Measurements from ENCODE around the gene RTN4RL1. TPM values are rescaled to one million over a fixed set of nuclear protein-coding genes. Genes with fewer than 3 reads are reported as not detected.
A peak's percentile ranks its signal among the peaks of the same experiment; 100 is the strongest.

The RTN4RL1 gene
- total RNA-seq, 3 donors from 2014 or later (not counting 1 experiment from before 2014, with no cell fraction given) = 0.15 to 0.23 TPM; not detected in 1

DNA sequence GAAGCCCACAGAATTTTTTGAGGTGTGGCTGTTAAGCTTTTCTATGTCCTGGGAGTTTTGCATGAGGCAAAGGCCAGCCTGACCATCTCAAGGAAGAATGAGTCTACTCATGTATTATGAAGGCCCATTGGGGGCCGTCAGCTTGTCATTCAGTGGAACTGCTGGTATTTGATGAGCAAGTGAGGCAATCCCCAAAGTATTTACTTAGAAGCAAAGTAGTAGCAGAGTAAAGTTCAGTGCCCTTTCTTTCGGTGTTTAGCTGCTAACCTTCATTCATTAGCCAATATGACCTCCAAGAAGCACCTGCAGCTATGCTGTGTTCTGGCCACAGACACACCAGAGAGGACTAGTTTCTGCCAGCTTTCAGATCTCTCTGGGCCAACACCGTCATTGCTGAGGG is 115.1 kb downstream of the RTN4RL1 start:
- no peaks in the 10 kb centered on the region for H3K9me3 Mint-ChIP-seq
- peaks cover 39 to 52% of the 10 kb centered on the region in 2 donors for H3K27me3 Mint-ChIP-seq (ENCODE audit: low read depth in 2 of 2)
- 85% methylated on average over 3 of the region's 3 CpGs for WGBS (ENCODE audit: insufficient coverage)
- peaks cover 12% of the 10 kb centered on the region for H3K4me1 ChIP-seq (ENCODE audit: control insufficient read depth, insufficient read depth, low read length)
- no peak for TF ChIP-seq CTCF (IDR thresholded peaks at IDR 0.05)
- H3K36me3 Mint-ChIP-seq = no peaks in the 10 kb centered on the region
- no peak overlapping the region for H3K4me3 ChIP-seq (ENCODE audit: low read length)
- peaks cover 0 to 4% of the 10 kb centered on the region in 2 donors for H3K4me1 Mint-ChIP-seq
- ATAC-seq = no peak
- peaks cover 40% of the 10 kb centered on the region for H3K27me3 ChIP-seq (ENCODE audit: control insufficient read depth, insufficient read depth, low read length)
- intact Hi-C loops (cut with micrococcal nuclease) = loop anchor here (10.0 kb wide), 1 partner anchor 115 kb away; the partner anchor contains the start of gene RTN4RL1
- no peak overlapping the region for H3K27ac Mint-ChIP-seq
- H3K36me3 ChIP-seq (ENCODE audit: control insufficient read depth, insufficient read depth, low read length) = no peaks in the 10 kb centered on the region
- H3K4me3 Mint-ChIP-seq = no peak overlapping the region
- H3K9me3 ChIP-seq (ENCODE audit: control insufficient read depth, insufficient read depth, low read length) = no peaks in the 10 kb centered on the region
- no peak overlapping the region for H3K27ac ChIP-seq (ENCODE audit: low read length)
- no peak for DNase-seq

DNA sequence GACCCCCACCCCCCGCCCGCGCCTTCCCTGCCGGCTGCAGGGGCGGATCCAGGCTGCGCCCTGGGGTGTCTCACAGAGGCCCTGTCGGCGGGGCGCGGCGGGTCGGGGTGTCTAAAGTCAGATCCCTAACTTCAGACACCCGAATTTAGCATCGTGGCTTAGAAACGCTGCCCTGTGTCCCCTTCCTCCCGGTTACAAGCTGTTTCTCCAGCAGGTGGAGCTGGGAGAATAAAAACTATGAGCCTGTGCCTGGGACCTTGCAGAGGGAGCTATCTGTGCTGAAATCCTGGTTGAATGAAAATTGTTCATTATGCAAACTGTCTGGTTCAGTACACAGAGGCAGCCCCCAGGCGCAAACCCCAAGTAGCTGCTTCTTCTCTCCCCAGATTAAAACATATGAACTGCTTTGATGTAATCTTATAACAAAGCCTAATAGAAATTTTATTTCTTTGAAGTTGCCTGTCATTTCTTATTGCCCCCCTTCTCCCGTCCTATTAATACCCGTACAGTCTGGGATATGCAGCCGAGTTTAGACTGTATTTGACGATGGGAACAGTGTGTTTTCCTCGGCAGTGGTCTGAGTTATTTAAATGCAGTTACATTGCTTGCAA is 116.3 kb downstream of the RTN4RL1 start:
- no peak overlapping the region for H3K4me3 ChIP-seq (ENCODE audit: low read length)
- ATAC-seq = peak in 1 of 3 donors; percentile 28
- H3K36me3 ChIP-seq (ENCODE audit: control insufficient read depth, insufficient read depth, low read length) = no peaks in the 10 kb centered on the region
- intact Hi-C loops (cut with micrococcal nuclease) = loop anchor here (10.0 kb wide), 1 partner anchor 116 kb away; the partner anchor contains the start of gene RTN4RL1
- WGBS (ENCODE audit: insufficient coverage) = 9% methylated on average over 20 of the region's 22 CpGs
- no peak for TF ChIP-seq CTCF (IDR thresholded peaks at IDR 0.05)
- no peaks in the 10 kb centered on the region for H3K36me3 Mint-ChIP-seq
- H3K9me3 Mint-ChIP-seq = no peaks in the 10 kb centered on the region
- H3K27ac Mint-ChIP-seq = no peak overlapping the region
- H3K27me3 ChIP-seq (ENCODE audit: control insufficient read depth, insufficient read depth, low read length) = peaks cover 40% of the 10 kb centered on the region
- DNase-seq = peak in 1 of 2 donors; percentile 53
- peaks cover 0 to 4% of the 10 kb centered on the region in 2 donors for H3K4me1 Mint-ChIP-seq
- H3K27me3 Mint-ChIP-seq (ENCODE audit: low read depth in 2 of 2) = peaks cover 43 to 52% of the 10 kb centered on the region in 2 donors
- H3K4me1 ChIP-seq (ENCODE audit: control insufficient read depth, insufficient read depth, low read length) = peaks cover 12% of the 10 kb centered on the region
- H3K9me3 ChIP-seq (ENCODE audit: control insufficient read depth, insufficient read depth, low read length) = no peaks in the 10 kb centered on the region
- H3K4me3 Mint-ChIP-seq = peak overlapping the region; percentile 13
- H3K27ac ChIP-seq (ENCODE audit: low read length) = no peak overlapping the region

DNA sequence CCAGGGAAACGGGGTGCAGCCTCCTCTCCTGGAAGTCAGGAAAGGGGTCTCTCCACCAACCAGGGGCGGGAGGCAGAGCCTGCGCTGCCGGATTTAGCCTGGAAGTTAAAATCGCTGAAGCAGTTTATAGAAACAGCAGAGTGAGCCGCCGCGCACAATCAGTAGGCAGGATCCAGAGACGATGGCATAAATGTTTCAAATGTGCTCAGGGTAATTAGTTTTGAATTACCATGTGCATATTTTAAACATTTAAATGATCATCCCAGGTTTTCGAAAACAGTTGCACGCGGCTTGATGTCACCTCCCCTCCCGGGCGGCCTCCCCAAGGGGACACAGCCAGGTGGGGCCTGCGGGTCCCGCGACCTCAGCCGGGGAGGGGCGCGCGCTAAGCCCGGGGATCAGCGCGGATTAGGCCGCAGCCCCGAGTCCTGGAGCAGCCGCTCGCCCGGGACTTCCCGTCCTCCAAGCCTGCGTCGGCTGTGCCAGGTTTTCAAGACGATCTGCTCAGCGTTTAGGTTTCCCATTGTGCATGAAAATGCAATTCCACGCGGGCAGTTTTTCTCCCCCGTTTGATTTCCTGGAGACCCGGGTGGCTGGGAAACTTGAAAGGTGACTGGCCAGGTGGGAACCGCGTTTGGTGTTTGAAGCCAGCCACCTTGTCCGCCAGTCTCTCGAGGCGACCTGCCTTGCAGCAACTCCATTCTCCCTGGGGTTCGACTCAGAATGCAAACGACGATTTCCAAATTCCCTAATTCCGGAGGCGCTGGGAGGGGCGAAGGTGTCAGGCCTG is 117.0 kb downstream of the RTN4RL1 start:
- H3K9me3 Mint-ChIP-seq = no peaks in the 10 kb centered on the region
- Histone ChIP-seq H3K27me3 (ENCODE audit: control insufficient read depth, insufficient read depth, low read length) (peaks cover 40% of the 10 kb centered on the region), H3K4me3 (ENCODE audit: low read length) (no peak overlapping the region), H3K4me1 (ENCODE audit: control insufficient read depth, insufficient read depth, low read length) (peaks cover 12% of the 10 kb centered on the region), H3K9me3 (ENCODE audit: control insufficient read depth, insufficient read depth, low read length) (no peaks in the 10 kb centered on the region), H3K36me3 (ENCODE audit: control insufficient read depth, insufficient read depth, low read length) (no peaks in the 10 kb centered on the region), H3K27ac (ENCODE audit: low read length) (no peak overlapping the region)
- no peak for TF ChIP-seq CTCF (IDR thresholded peaks at IDR 0.05)
- H3K27me3 Mint-ChIP-seq (ENCODE audit: low read depth in 2 of 2) = peaks cover 43 to 52% of the 10 kb centered on the region in 2 donors
- DNase-seq = peak in 1 of 2 donors; percentile 52
- peaks cover 0 to 4% of the 10 kb centered on the region in 2 donors for H3K4me1 Mint-ChIP-seq
- H3K4me3 Mint-ChIP-seq = no peak overlapping the region
- 7% methylated on average over 48 of the region's 49 CpGs for WGBS (ENCODE audit: insufficient coverage)
- no peaks in the 10 kb centered on the region for H3K36me3 Mint-ChIP-seq
- no peak overlapping the region for H3K27ac Mint-ChIP-seq
- intact Hi-C loops (cut with micrococcal nuclease) = loop anchor here (10.0 kb wide), 1 partner anchor 117 kb away; the partner anchor contains the start of gene RTN4RL1
- ATAC-seq = peak in 2 of 3 donors; percentile 40 to 70

Data from natural killer cell (primary cell).